Suprapubic skin (tissue), 4 donors: ENCODE measurements around the gene GDPD5. TPM values are rescaled to one million over a fixed set of nuclear protein-coding genes. Genes with fewer than 3 reads are reported as not detected.

Experiments used
- DNase-seq, 2 donors: peaks; one replicate each; pipeline ENCODE4 v3.0.0-alpha.2; 2019; ENCODE audit warnings: low spot score in 2 of 2
- H3K27ac ChIP-seq: fragments of 200-600 bp; sonication (generic); one replicate; pipeline ENCODE4 v1.5.1; 2019
- H3K27me3 ChIP-seq: fragments of 200-600 bp; sonication (generic); one replicate; pipeline ENCODE4 v1.5.1; 2019
- H3K36me3 ChIP-seq: fragments of 200-600 bp; sonication (generic); one replicate; pipeline ENCODE4 v1.5.1; 2019
- H3K4me1 ChIP-seq: fragments of 200-600 bp; sonication (generic); one replicate; pipeline ENCODE4 v1.5.1; 2019
- H3K4me3 ChIP-seq: fragments of 200-600 bp; sonication (generic); one replicate; pipeline ENCODE4 v1.5.1; 2019; ENCODE audit warnings: mild to moderate bottlenecking
- H3K9me3 ChIP-seq: fragments of 200-600 bp; sonication (generic); one replicate; pipeline ENCODE4 v1.5.1; 2019
- EP300 ChIP-seq: sonication (generic); formaldehyde crosslinking; IDR thresholded peaks from one replicate; pipeline ENCODE4 v1.6.1; 2017; ENCODE audit warnings: antibody characterized with exemption
- POLR2A ChIP-seq, 2 donors: fragments of 450-650 bp; IDR thresholded peaks; one replicate each; pipeline ENCODE4 v1.6.1; 2017; ENCODE audit warnings: antibody characterized with exemption in 2 of 2, mild to moderate bottlenecking in 2 of 2, moderate library complexity in 2 of 2
- POLR2AphosphoS5 ChIP-seq, 3 donors: sonication (generic); formaldehyde crosslinking; IDR thresholded peaks; one replicate each; pipeline ENCODE4 v1.6.1; 2017; ENCODE audit warnings: antibody characterized with exemption in 3 of 3
- WGBS: methylation state at CpG from one replicate; pipeline ENCODE4 v1.1.5; 2018; 5-methylcytosine and 5-hydroxymethylcytosine counted together
- total RNA-seq, 4 donors: library from RNA; depleted of rRNA; stranded (reverse); fragments of >200 nt; gene quantifications; one replicate each; pipeline ENCODE4 v1.1.0, GENCODE V29; 2016
- TF ChIP-seq, protein P1 (sequence below), 2 donors: fragments of 200-600 bp in 1 of 2; fragments of 450-650 bp in 1 of 2; sonication (generic) in 1 of 2; IDR thresholded peaks; one replicate each; pipeline ENCODE4 v1.5.1; 2016 to 2019; ENCODE audit warnings: antibody characterized with exemption in 2 of 2, mild to moderate bottlenecking in 1 of 2, moderate library complexity in 1 of 2

Gene GDPD5
- total RNA-seq, 4 donors from 2014 or later: 2.3 to 13.4 (median 5.4) TPM

DNA sequence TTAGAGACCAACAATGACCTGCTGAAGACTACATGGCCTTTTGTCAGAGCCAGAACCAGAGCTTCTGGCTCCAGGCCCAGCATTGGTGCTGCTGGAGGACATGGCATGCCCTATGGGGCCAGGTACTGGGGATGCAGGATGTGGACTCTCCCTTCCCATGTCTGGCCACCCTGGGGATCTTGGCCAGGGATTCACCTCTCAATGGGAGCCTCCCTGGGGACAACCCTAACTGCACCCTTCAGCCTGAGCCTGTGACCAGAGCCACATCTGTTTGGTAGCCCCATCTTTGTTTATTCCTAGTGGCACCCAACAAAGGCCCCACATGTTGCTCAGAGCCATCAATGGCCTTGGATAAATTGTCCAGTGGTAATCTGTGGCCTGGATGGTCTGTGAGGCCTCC lies 98.6 kb downstream of the GDPD5 start:
- H3K9me3 ChIP-seq: no peaks in the 10 kb centered on the region
- no peak overlapping the region for H3K27ac ChIP-seq
- peaks cover 15% of the 10 kb centered on the region for H3K36me3 ChIP-seq
- DNase-seq: no peak
- H3K4me3 ChIP-seq: no peak overlapping the region
- TF ChIP-seq EP300 (no peak), POLR2AphosphoS5 (IDR thresholded peaks at IDR 0.05) (no peak), POLR2A (IDR thresholded peaks at IDR 0.05) (no peak)
- TF ChIP-seq, protein P1, sequence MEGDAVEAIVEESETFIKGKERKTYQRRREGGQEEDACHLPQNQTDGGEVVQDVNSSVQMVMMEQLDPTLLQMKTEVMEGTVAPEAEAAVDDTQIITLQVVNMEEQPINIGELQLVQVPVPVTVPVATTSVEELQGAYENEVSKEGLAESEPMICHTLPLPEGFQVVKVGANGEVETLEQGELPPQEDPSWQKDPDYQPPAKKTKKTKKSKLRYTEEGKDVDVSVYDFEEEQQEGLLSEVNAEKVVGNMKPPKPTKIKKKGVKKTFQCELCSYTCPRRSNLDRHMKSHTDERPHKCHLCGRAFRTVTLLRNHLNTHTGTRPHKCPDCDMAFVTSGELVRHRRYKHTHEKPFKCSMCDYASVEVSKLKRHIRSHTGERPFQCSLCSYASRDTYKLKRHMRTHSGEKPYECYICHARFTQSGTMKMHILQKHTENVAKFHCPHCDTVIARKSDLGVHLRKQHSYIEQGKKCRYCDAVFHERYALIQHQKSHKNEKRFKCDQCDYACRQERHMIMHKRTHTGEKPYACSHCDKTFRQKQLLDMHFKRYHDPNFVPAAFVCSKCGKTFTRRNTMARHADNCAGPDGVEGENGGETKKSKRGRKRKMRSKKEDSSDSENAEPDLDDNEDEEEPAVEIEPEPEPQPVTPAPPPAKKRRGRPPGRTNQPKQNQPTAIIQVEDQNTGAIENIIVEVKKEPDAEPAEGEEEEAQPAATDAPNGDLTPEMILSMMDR (IDR thresholded peaks at IDR 0.05): no peak
- peaks cover 28% of the 10 kb centered on the region for H3K27me3 ChIP-seq
- peaks cover 34% of the 10 kb centered on the region for H3K4me1 ChIP-seq

DNA sequence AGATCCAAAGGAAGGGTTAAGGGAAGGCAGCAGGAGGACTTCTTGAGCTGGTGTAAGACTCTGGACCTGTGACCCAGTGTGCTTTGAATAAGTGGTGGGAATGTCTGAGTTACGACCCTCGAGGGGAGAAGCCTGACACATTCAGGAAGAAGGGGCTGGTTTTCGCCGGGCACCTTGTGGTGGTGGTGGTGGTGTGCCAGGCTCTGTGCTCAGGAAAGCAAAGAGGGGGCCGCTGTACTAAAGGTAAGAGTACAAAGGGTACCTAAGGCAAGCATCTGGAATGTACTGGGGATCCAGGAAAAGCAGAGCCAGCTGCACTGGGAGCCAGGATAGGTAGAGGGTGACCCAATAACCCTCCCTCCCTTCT lies 99.0 kb downstream of the GDPD5 start:
- Histone ChIP-seq H3K27ac (no peak overlapping the region), H3K36me3 (peaks cover 20% of the 10 kb centered on the region), H3K27me3 (peaks cover 23% of the 10 kb centered on the region), H3K4me3 (no peak overlapping the region), H3K4me1 (peaks cover 29% of the 10 kb centered on the region), H3K9me3 (no peaks in the 10 kb centered on the region)
- TF ChIP-seq POLR2A (IDR thresholded peaks at IDR 0.05) (no peak), EP300 (no peak), POLR2AphosphoS5 (IDR thresholded peaks at IDR 0.05) (no peak)
- TF ChIP-seq, protein P1 (IDR thresholded peaks at IDR 0.05): no peak
- DNase-seq: no peak
- WGBS: 96% methylated on average over 5 of the region's 5 CpGs

DNA sequence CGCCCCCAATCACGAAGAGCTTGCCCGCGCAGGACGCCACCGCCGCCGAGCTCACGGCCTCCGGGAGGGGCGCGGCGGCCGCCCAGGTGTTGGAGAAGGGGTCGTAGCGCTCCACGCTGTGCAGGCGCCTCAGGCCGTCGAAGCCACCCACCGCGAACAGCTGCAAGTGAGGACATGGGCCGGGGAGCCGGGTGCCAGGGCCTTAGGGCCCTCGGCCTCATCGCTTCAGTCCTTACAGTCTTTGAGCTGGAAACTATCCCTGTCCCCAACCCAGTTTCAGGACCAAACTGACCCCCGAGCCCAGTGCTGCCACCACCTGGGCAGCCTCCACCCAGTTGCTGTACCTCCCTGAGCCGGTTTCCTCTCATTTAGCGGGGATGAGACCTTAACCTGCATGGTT lies 100.3 kb downstream of the GDPD5 start:
- Histone ChIP-seq H3K27ac (no peak overlapping the region), H3K27me3 (peaks cover 12% of the 10 kb centered on the region), H3K4me3 (no peak overlapping the region), H3K9me3 (no peaks in the 10 kb centered on the region), H3K36me3 (peaks cover 22% of the 10 kb centered on the region), H3K4me1 (peaks cover 17% of the 10 kb centered on the region)
- TF ChIP-seq, protein P1 (IDR thresholded peaks at IDR 0.05): no peak
- TF ChIP-seq EP300 (no peak), POLR2A (IDR thresholded peaks at IDR 0.05) (no peak), POLR2AphosphoS5 (IDR thresholded peaks at IDR 0.05) (no peak)
- DNase-seq: no peak
- WGBS: 85% methylated on average over 4 of the region's 29 CpGs

DNA sequence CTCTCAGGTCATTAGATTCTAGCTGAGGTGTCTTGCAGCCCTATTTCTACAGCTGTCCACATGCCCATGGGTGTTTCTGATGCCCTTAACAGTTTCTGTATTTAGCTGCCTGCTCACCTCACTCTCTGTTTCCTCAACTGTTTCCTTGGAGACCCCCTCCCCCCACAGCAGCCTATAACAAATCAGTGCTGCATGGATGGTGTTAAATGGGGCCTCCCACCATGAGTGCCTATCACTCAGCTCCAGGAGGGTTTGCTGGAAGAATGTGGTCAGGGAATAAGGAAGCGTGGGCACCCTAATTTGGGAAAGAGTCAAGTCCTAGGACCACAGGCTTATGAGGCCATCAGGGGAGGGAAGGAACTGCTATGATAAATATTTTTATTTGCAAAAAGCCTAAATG lies 101.3 kb downstream of the GDPD5 start:
- no peak overlapping the region for H3K4me3 ChIP-seq
- H3K27ac ChIP-seq: no peak overlapping the region
- H3K36me3 ChIP-seq: peaks cover 22% of the 10 kb centered on the region
- 100% methylated on average over 1 of the region's 1 CpG for WGBS
- H3K9me3 ChIP-seq: no peaks in the 10 kb centered on the region
- DNase-seq: no peak
- TF ChIP-seq EP300 (no peak), POLR2A (IDR thresholded peaks at IDR 0.05) (no peak), POLR2AphosphoS5 (IDR thresholded peaks at IDR 0.05) (no peak)
- TF ChIP-seq, protein P1 (IDR thresholded peaks at IDR 0.05): no peak
- peaks cover 7% of the 10 kb centered on the region for H3K27me3 ChIP-seq
- H3K4me1 ChIP-seq: peaks cover 8% of the 10 kb centered on the region

DNA sequence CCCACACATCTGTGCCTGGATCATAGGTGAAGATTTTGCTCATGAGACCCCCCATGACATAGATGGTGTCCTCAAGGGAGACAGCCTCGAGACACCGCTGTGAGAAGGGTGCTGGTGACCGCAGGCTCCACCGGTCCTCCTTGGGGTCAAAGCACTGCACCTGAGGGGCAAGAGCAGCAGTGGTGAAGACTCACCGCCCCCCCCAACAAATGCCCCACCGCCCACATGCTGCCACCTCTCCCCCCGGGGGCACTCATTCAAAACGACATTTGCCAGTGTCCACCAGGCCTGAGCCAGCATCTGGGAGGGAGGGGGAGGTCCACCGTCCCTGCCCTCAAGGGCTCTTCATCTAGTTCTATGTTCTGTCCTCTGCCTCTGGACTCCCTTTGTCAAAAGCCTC lies 102.0 kb downstream of the GDPD5 start:
- 77% methylated on average over 6 of the region's 9 CpGs for WGBS

More for the DNA sequence above, 102.0 kb downstream of the GDPD5 start:
- TF ChIP-seq POLR2A (IDR thresholded peaks at IDR 0.05) (no peak), POLR2AphosphoS5 (IDR thresholded peaks at IDR 0.05) (no peak), EP300 (no peak)
- TF ChIP-seq, protein P1 (IDR thresholded peaks at IDR 0.05): no peak
- DNase-seq: no peak
- H3K36me3 ChIP-seq: peaks cover 22% of the 10 kb centered on the region
- no peak overlapping the region for H3K4me3 ChIP-seq
- H3K9me3 ChIP-seq: no peaks in the 10 kb centered on the region
- peaks cover 2% of the 10 kb centered on the region for H3K27me3 ChIP-seq
- H3K4me1 ChIP-seq: peaks cover 4% of the 10 kb centered on the region
- no peak overlapping the region for H3K27ac ChIP-seq
